ENCODE data around the gene FLT4.

- no peak for TF ChIP-seq CTCF (IDR thresholded peaks at IDR 0.05; ENCODE audit: insufficient read depth, low read length, poor library complexity, severe bottlenecking)
- no peak for TF ChIP-seq EZH2phosphoT487 (conservative IDR thresholded peaks at IDR 0.05; ENCODE audit: low read length)
Measured at GRCh38 chr5:180619563-180619915, 29.9 kb downstream of the FLT4 start.
